HG03045 (cell line): Measurements from ENCODE around the gene LIX1L.

Experiments used
- ATAC-seq: cut with Tn5 transposase; IDR thresholded peaks from one replicate; pipeline ENCODE4 v1.9.1; 2021; ENCODE audit warnings: mild to moderate bottlenecking, moderate library complexity; ENCODE audit not compliant: unreplicated experiment

The LIX1L gene

DNA sequence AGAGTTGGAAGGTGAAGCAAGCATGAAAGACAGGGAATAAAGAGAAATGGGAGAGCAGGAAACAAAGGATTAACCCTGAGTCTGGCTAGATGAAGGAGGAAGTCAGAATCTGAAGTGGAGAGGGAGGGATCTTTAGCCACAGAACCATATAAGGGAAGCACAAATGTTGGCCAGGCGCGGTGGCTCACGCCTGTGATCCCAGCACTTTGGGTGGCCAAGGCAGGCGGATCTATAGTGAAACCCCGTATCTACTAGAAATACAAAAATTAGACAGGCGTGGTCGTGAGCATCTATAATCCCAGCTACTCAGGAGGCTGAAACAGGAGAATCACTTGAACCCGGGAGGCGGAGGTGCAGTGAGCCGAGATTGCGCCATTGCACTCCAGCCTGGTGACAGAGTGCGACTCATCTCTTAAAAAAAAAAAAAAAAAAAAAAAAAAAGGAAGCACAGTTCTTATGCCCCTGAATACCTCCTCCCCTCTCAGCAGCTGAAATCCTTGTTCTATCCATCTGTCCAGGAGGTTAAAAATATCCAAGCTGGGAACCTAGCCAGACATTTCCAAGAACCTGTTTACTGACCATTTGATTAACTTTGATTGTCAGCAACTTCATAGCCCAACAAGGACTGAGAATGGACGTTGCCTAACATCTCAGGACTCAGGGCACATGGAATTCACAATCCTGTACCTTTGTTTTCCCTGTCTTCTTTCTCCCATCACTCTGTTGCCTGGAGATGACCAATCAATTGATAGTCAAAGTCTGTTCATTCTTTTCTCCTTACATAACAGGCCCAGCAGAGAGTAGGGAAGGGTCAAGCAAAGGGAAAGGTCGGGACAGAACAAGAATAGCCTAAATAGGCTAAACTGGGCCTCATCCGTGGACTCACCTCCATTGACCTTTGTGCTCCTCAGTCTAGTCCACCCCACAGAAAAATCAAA lies 28.0 kb upstream of the LIX1L start:
- no peak for ATAC-seq

- ATAC-seq: no peak
Observed at GRCh38 chr1:145985129-145985501, 27.3 kb upstream of the LIX1L start.

GRCh38 chr1:145983960-145984830 lies 26.4 kb upstream of the LIX1L start:
- no peak for ATAC-seq

DNA sequence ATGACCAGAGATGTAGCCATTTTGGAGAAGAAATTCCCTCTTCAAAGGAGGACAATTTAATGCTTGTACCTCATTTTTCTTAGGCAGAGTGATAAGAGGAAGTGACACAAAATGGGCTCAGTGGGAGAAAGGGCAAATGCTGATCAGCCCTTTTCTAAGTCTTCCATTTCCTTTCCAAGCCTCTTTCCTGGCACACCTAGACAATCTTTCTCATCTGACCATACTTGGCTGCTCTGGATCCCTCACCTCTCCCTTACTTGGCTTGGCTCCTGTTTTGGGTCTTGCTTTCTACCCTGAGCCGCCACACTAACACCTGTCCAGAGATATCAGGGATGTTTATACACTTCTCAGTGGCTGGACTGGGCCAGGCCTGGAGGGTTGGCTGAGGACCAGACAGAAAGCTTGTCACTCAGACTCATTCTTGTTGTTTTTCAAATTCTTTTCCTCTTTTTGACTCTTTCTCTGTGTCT lies 25.4 kb upstream of the LIX1L start:
- ATAC-seq: no peak

- no peak for ATAC-seq
Observed at GRCh38 chr1:145982010-145982723, 24.4 kb upstream of the LIX1L start.

- no peak for ATAC-seq
Observed at GRCh38 chr1:145980457-145980994, 22.7 kb upstream of the LIX1L start.

GRCh38 chr1:145979746-145980456 lies 22.1 kb upstream of the LIX1L start:
- no peak for ATAC-seq

DNA sequence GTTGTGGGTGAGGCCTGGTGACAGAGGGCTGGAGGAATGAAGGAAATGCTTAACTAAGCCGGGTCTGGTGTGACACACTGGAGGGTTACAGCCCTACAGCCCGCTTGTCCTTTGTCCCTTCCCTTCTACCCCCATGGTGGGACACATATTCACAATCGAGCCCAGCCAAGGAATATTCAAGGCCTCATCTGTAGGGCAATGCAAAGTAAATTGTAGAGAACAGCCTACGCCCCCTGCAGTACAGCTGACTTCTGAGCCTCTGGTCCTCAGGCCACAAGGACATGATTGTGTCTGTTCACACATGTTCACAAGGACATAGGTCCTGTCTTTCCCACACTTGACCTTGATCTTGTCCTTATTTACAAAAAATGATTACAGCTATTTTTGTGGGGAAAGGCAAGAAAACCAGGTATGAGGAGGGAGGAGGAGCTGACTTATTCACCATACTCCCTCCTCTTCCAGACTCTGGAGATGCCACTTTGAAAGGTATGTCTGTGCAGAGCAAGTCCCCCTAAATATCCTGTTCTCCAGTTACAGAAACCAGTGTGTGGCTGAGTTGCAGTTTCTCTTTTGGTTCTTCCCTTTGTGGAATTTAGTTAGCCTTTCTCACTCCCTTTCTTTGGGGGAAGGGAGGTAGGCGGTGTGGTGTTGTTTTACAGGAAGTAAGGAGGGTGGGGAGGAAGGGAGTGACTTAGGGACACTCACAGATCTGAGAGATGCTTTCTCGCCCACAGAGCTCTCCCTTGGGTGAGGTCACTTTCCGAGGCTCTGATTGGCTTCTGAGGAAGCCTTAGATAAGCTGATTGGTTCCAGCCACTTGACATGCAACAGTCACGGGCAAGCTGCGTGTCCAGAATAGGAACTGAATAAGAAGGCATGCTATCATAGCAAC lies 21.3 kb upstream of the LIX1L start:
- ATAC-seq: peak; percentile 89

- ATAC-seq: no peak
Observed at GRCh38 chr1:145978471-145978853, 20.6 kb upstream of the LIX1L start.

- no peak for ATAC-seq
Observed at GRCh38 chr1:145977486-145978470, 20.0 kb upstream of the LIX1L start.

GRCh38 chr1:145977016-145977415 lies 19.2 kb upstream of the LIX1L start:
- no peak for ATAC-seq

- no peak for ATAC-seq
Observed at GRCh38 chr1:145975216-145975615, 17.4 kb upstream of the LIX1L start.

DNA sequence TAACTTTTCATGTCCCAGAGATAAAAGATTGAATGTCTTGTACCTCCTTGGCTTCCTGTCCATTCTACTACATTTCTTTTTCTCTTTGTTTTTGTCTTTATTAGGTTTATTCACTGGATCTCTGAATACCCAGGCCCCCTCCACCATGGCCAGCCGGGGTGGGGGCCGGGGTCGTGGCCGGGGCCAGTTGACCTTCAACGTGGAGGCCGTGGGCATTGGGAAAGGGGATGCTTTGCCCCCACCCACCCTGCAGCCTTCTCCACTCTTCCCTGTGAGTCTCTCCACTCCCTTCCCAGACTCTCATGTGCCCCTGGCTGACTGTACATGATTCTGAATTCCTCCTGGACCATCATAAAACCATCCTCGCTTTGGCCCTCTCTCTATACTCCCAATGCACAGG lies 16.9 kb upstream of the LIX1L start:
- no peak for ATAC-seq

DNA sequence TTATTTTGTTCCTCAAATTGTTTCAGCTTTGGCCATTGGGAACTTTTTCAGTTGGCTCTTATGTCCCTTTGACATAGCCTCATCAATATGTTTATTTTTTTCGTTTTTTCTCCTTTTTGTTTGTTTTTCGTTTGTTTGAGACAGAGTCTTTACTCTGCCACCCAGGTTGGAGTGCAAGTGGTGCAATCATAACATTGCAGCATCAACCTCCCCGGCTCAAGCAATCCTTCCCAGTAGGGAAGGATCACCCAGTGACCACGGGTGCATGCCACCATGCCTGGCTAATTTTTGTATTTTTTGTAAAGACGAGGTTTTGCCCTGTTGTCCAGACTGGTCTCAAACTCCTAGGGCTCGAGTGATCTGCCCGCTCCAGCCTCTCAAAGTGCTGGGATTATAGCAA lies 14.8 kb upstream of the LIX1L start:
- ATAC-seq: no peak

- ATAC-seq: no peak
Observed at GRCh38 chr1:145967288-145967687, 9.5 kb upstream of the LIX1L start.

DNA sequence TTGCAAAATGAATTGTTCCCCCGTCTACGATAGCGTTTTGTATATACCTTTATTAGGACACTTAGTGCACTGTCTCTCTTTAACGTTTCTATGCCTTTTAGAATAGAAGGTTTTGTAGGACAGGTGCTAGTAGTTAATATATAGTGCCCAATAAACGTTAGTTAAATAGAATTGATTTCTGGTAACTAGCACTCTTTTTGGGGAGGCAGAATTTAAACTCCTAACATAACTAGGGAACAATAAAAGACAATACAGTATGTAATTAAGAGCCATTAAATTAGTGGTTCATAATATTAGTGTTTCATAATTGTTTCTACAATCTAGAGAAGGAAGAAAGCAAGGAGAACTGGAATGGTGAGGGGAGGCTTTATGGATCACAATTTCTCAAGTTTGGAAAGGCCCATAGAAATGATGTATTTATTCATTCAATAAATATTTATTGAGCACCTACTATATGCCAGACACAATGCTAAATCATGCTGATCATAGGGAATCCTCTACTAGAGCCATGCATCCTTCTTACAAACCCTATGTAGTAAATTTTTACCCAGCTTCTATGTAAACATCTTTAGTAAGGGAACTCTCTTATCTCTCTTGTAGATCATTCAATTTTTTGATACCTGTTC lies 7.4 kb upstream of the LIX1L start:
- no peak for ATAC-seq

GRCh38 chr1:145964328-145965118 lies 6.7 kb upstream of the LIX1L start, which contains the start of the genes ANKRD34A and POLR3GL:
Gene ANKRD34A (minus strand): TSS chr1:145964575. CDS start chr1:145961759, 2,816 bp downstream.
Gene POLR3GL (plus strand): TSS chr1:145964690. CDS start chr1:145974866, 10,176 bp downstream.
- peak; percentile 86 for ATAC-seq
